BE2C (cell line): ENCODE data around the gene RBM38.
A peak's percentile ranks its signal among the peaks of the same experiment; 100 is the strongest.

Experiments used
- DNase-seq: peaks from one replicate; pipeline ENCODE4 v3.0.0-alpha.2; 2020
- H3K27me3 ChIP-seq: fragments of 250-450 bp; sonication (Bioruptor Pico); 2 replicates; pipeline ENCODE4 v1.5.1; 2020; ENCODE audit warnings: mild to moderate bottlenecking
- H3K36me3 ChIP-seq: fragments of 250-450 bp; sonication (Bioruptor Pico); 2 replicates; pipeline ENCODE4 v1.5.1; 2020; ENCODE audit warnings: mild to moderate bottlenecking
- H3K4me1 ChIP-seq: fragments of 250-450 bp; sonication (Bioruptor Pico); 2 replicates; pipeline ENCODE4 v1.5.1; 2020
- H3K4me3 ChIP-seq: 2 replicates; pipeline ENCODE4 v1.5.1; 2011; ENCODE audit warnings: low read depth, low read length
- H3K9me3 ChIP-seq: fragments of 250-450 bp; sonication (Bioruptor Pico); 2 replicates; pipeline ENCODE4 v1.5.1; 2020
- TF ChIP-seq, protein P1 (sequence below): IDR thresholded peaks from 2 replicates; pipeline ENCODE4 v1.5.1; 2012; ENCODE audit warnings: mild to moderate bottlenecking, low read depth, low read length

The RBM38 gene

DNA sequence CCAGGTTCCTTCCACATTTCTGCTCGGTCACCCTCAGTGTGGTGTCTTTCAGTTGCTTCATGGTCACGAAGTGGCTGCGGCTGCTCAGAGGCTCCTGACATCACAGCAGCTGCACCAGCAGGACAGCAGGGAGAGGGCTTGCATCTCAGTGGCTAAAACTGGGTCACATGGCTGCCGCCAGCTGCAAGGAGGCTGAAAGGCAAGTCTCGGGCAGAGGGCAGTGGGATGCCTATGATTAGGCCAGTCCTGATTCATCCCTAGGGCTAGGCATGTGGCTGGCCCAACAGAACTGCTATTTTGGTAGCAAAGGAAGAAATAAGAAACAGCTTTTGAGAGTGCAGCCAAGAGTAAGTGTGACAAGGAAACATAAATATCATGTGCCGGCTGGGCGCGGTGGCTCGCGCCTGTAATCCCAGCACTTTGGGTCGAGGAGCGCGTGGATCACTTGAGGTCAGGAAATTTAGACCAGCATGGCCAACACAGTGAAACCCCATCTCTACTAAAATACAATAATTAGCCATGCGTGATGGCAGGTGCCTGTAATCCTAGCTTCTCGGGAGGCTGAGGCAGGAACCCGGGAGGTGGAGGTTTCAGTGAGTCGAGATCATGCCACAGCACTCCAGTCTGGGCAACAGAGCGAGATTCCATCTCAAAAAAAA, 46.6 kb downstream of the RBM38 start:
- no peak for DNase-seq
- no peaks in the 10 kb centered on the region for H3K36me3 ChIP-seq
- 0 out of 2 replicates have a peak, but pooled peaks cover 3% of the 10 kb centered on the region for H3K9me3 ChIP-seq
- no peak overlapping the region for H3K4me3 ChIP-seq
- TF ChIP-seq, protein P1, sequence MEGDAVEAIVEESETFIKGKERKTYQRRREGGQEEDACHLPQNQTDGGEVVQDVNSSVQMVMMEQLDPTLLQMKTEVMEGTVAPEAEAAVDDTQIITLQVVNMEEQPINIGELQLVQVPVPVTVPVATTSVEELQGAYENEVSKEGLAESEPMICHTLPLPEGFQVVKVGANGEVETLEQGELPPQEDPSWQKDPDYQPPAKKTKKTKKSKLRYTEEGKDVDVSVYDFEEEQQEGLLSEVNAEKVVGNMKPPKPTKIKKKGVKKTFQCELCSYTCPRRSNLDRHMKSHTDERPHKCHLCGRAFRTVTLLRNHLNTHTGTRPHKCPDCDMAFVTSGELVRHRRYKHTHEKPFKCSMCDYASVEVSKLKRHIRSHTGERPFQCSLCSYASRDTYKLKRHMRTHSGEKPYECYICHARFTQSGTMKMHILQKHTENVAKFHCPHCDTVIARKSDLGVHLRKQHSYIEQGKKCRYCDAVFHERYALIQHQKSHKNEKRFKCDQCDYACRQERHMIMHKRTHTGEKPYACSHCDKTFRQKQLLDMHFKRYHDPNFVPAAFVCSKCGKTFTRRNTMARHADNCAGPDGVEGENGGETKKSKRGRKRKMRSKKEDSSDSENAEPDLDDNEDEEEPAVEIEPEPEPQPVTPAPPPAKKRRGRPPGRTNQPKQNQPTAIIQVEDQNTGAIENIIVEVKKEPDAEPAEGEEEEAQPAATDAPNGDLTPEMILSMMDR: no peak
- H3K27me3 ChIP-seq: no peaks in the 10 kb centered on the region
- peaks cover 12% of the 10 kb centered on the region for H3K4me1 ChIP-seq

DNA sequence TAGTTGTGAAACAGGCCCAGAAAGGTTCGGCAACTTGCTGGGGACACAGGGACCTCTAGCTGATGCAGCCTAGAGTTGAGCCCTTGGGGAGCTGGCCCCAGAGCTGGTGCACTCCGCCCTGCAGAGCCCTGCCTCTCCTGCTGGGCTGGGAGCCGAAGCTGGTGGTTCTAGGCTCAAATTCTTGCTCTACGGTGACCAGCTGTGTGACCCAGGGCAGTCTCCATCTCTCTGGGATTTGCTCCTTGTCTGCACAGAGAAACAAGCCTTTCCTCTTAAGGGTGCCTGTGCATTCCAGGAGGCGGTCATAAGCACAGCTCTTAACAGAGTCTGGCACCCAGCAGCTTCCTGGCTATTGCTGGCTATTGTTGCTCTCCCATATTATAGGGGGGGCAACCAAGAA, 47.4 kb downstream of the RBM38 start:
- no peak overlapping the region for H3K4me3 ChIP-seq
- TF ChIP-seq, protein P1: no peak
- H3K4me1 ChIP-seq: peaks cover 12% of the 10 kb centered on the region
- no peaks in the 10 kb centered on the region for H3K36me3 ChIP-seq
- 0 out of 2 replicates have a peak, but pooled peaks cover 3% of the 10 kb centered on the region for H3K9me3 ChIP-seq
- H3K27me3 ChIP-seq: no peaks in the 10 kb centered on the region
- DNase-seq: no peak

DNA sequence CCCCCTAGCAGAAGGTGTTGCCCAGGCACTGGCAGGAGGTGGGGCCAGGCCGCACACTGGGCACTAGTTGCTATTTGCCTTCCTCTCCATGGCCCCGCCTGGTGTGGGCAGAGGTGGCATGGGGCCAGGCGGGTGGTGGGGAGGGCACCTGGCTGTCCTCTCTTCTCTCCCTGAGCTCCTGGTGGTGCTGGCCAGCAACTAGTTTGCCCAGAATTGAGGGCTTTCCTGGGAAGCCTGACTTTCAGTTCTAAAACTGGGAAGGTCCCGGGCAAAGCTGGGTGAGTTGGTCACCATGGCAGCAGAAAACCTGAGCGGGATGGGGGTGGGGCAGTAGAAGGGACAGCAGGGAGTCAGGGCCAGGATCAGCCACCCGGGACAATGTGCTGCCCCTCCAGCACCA, 48.2 kb downstream of the RBM38 start:
- H3K4me1 ChIP-seq: peaks cover 12% of the 10 kb centered on the region
- no peaks in the 10 kb centered on the region for H3K36me3 ChIP-seq
- TF ChIP-seq, protein P1: no peak
- H3K4me3 ChIP-seq: no peak overlapping the region
- no peak for DNase-seq
- H3K9me3 ChIP-seq: 0 out of 2 replicates have a peak, but pooled peaks cover 3% of the 10 kb centered on the region
- H3K27me3 ChIP-seq: no peaks in the 10 kb centered on the region

DNA sequence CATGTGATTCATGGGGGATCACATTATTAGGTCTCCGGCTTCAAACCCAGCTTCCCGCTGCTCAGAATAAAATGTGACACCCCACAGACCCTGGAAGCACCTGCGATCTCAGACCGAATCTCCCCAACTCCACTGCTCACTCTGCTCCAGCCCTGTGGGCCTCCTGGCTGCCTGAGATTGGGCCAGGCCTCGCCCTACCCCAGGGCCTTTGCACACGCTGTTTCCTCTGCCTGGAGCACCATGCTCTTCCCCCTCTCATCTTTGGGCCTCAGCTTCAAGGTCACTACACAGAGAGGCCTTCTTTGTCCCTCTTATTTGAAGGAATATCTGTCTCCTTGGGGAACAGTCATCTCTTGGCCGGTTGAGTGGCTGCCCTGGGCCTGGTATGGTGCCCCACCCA, 48.8 kb downstream of the RBM38 start:
- Histone ChIP-seq H3K36me3 (no peaks in the 10 kb centered on the region), H3K4me1 (peaks cover 12% of the 10 kb centered on the region), H3K9me3 (0 out of 2 replicates have a peak, but pooled peaks cover 3% of the 10 kb centered on the region), H3K4me3 (no peak overlapping the region), H3K27me3 (no peaks in the 10 kb centered on the region)
- TF ChIP-seq, protein P1: no peak
- DNase-seq: no peak

DNA sequence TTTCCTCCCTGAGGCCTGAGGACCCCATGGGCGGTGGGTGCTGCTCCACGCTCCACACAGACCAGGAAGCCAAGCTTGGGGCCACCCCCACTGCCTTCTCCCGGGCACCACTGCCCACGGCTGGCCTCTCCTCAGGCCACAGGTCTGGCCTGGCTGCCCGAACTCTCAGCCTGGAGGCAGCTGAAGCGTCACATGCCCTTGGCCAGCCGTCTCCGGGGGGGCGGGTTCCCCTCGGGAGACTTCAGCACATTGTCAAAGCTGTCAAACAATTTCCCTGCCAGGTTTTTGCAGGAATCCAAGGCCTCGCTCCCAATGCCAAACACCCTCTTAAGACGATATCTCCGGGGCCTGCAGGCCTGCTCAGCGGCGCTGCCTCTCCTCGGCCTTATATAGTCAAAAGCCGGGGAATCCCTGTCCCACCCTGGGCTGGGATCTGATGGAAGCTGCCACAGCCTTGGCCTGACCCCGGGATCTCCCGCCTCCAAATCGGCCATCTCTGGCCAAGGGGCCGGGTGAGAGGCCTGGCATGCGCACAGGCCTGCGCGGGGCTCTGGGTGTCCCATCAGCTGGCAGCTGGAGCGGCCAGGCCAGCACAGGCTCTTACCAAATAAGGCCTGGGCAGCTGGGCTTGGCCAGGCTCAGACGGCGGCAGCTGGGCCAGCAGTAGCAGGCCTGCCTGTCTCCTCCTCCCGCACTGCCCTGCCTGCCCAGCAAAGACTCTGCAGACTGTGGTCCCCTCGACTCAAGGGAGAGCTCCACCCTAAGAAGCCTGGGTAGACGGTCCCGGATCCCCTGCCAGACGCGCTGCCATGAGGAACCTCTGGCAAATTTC, 49.7 kb downstream of the RBM38 start:
- TF ChIP-seq, protein P1: no peak
- Histone ChIP-seq H3K36me3 (no peaks in the 10 kb centered on the region), H3K4me3 (no peak overlapping the region), H3K9me3 (0 out of 2 replicates have a peak, but pooled peaks cover 3% of the 10 kb centered on the region), H3K4me1 (peaks cover 12% of the 10 kb centered on the region), H3K27me3 (no peaks in the 10 kb centered on the region)
- peak; percentile 87 for DNase-seq
